Measurements from ENCODE around the gene IL11RA. TPM values are rescaled to one million over a fixed set of nuclear protein-coding genes. Genes with fewer than 3 reads are reported as not detected.

Gene IL11RA
- total RNA-seq, 2 donors from 2014 or later, result 10.5 to 10.6 TPM

DNA sequence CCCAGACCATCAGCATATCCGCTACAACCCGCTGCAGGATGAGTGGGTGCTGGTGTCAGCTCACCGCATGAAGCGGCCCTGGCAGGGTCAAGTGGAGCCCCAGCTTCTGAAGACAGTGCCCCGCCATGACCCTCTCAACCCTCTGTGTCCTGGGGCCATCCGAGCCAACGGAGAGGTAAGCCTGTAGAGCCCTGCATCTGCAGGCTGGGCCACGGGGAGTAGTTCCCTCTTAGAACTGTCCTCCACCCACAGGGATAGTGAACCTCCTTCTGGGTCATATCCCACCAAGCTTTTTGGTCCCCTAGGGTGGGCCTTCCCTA lies 4.9 kb upstream of the IL11RA start:
- no peak for DNase-seq
- TF ChIP-seq, protein P1, sequence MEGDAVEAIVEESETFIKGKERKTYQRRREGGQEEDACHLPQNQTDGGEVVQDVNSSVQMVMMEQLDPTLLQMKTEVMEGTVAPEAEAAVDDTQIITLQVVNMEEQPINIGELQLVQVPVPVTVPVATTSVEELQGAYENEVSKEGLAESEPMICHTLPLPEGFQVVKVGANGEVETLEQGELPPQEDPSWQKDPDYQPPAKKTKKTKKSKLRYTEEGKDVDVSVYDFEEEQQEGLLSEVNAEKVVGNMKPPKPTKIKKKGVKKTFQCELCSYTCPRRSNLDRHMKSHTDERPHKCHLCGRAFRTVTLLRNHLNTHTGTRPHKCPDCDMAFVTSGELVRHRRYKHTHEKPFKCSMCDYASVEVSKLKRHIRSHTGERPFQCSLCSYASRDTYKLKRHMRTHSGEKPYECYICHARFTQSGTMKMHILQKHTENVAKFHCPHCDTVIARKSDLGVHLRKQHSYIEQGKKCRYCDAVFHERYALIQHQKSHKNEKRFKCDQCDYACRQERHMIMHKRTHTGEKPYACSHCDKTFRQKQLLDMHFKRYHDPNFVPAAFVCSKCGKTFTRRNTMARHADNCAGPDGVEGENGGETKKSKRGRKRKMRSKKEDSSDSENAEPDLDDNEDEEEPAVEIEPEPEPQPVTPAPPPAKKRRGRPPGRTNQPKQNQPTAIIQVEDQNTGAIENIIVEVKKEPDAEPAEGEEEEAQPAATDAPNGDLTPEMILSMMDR (IDR thresholded peaks at IDR 0.05), result no peak

DNA sequence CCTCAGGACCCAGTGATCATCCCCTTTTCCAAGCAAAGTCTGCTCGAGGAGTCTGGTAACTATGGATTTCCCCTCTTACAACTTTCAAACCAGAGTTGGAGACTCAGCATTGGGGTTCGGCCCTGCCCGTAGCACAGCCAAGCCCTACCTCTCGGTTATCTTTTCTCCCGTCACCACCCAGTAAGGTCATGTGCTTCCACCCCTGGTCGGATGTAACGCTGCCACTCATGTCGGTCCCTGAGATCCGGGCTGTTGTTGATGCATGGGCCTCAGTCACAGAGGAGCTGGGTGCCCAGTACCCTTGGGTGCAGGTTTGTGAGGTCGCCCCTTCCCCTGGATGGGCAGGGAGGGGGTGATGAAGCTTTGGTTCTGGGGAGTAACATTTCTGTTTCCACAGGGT lies 4.3 kb upstream of the IL11RA start:
- Histone ChIP-seq H3K4me3 (peak overlapping the region; percentile 88), H3K36me3 (no peaks in the 10 kb centered on the region), H3K4me1 (peaks cover 14% of the 10 kb centered on the region), H3K27me3 (no peaks in the 10 kb centered on the region), H3K9me3 (no peaks in the 10 kb centered on the region), H3K9ac (ENCODE audit: low read depth in 2 of 2, low read length in 2 of 2) (peak overlapping the region; percentile 93 to 95), H3K27ac (peak overlapping the region; percentile 97)
- DNase-seq, result peak; percentile 51
- intact Hi-C loops (cut with DNase I), result no loop called here
- TF ChIP-seq, protein P1 (IDR thresholded peaks at IDR 0.05), result no peak

More for the DNA sequence above, 4.9 kb upstream of the IL11RA start:
- H3K4me3 ChIP-seq, result peak overlapping the region; percentile 88
- peaks cover 10% of the 10 kb centered on the region for H3K4me1 ChIP-seq
- intact Hi-C loops (cut with DNase I), result no loop called here
- H3K9me3 ChIP-seq, result no peaks in the 10 kb centered on the region
- peak overlapping the region; percentile 93 to 95 for H3K9ac ChIP-seq (ENCODE audit: low read depth in 2 of 2, low read length in 2 of 2)
- H3K27me3 ChIP-seq, result no peaks in the 10 kb centered on the region
- H3K36me3 ChIP-seq, result no peaks in the 10 kb centered on the region
- peak overlapping the region; percentile 97 for H3K27ac ChIP-seq

DNA sequence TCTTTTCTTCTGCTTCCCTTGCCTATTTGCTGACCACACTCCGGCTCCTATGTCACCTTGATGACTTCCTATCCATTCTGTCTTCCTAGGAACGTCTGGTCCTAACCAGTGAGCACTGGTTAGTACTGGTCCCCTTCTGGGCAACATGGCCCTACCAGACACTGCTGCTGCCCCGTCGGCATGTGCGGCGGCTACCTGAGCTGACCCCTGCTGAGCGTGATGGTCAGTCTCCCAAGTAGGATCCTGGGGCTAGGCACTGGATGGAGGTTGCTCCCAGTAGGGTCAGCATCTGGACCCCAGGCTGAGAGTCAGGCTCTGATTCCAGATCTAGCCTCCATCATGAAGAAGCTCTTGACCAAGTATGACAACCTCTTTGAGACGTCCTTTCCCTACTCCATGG lies 3.3 kb upstream of the IL11RA start:
- TF ChIP-seq, protein P1 (IDR thresholded peaks at IDR 0.05), result no peak
- peaks cover 14% of the 10 kb centered on the region for H3K4me1 ChIP-seq
- no peaks in the 10 kb centered on the region for H3K36me3 ChIP-seq
- no peaks in the 10 kb centered on the region for H3K9me3 ChIP-seq
- H3K4me3 ChIP-seq, result no peak overlapping the region
- no peak overlapping the region for H3K9ac ChIP-seq (ENCODE audit: low read depth in 2 of 2, low read length in 2 of 2)
- H3K27me3 ChIP-seq, result no peaks in the 10 kb centered on the region
- DNase-seq, result no peak
- H3K27ac ChIP-seq, result no peak overlapping the region
- intact Hi-C loops (cut with DNase I), result no loop called here

DNA sequence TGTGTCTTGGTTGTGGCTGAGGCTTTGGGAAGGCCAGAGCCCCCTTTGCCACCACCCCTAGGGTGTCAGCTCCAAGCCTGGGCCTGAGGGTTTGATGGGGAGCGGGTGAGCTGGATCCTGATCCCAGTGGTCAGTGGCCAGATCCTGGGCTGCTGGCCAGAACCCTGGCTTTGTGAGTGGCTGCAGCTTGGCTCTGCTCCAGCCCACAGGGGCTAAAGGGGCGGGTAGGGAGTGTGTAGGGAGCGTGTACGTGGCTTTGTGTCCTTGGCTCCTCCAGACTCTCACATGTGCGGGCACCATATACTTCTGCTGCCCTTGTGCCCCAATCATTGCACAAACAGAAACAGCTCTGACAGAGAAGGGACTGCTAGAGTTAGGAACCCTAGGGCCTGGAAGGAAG lies 1.2 kb upstream of the IL11RA start:
- TF ChIP-seq, protein P1 (IDR thresholded peaks at IDR 0.05), result no peak
- Histone ChIP-seq H3K9me3 (no peaks in the 10 kb centered on the region), H3K27ac (peak overlapping the region; percentile 79), H3K4me1 (peaks cover 14% of the 10 kb centered on the region), H3K4me3 (no peak overlapping the region), H3K27me3 (no peaks in the 10 kb centered on the region), H3K36me3 (no peaks in the 10 kb centered on the region), H3K9ac (ENCODE audit: low read depth in 2 of 2, low read length in 2 of 2) (no peak overlapping the region)
- intact Hi-C loops (cut with DNase I), result no loop called here
- DNase-seq, result no peak

GRCh38 chr9:34651321-34651720 lies 664 bp upstream of the IL11RA start:
- Histone ChIP-seq H3K9ac (ENCODE audit: low read depth in 2 of 2, low read length in 2 of 2) (peak overlapping the region; percentile 38 to 91), H3K27ac (peak overlapping the region; percentile 79), H3K9me3 (no peaks in the 10 kb centered on the region), H3K4me1 (peaks cover 10% of the 10 kb centered on the region), H3K27me3 (no peaks in the 10 kb centered on the region), H3K4me3 (peak overlapping the region; percentile 14), H3K36me3 (no peaks in the 10 kb centered on the region)
- intact Hi-C loops (cut with DNase I), result no loop called here
- peak; percentile 70 for DNase-seq
- TF ChIP-seq, protein P1 (IDR thresholded peaks at IDR 0.05), result no peak

GRCh38 chr9:34652602-34653000 lies 616 bp downstream of the IL11RA start:
- TF ChIP-seq, protein P1 (IDR thresholded peaks at IDR 0.05), result no peak
- Histone ChIP-seq H3K4me1 (peaks cover 9% of the 10 kb centered on the region), H3K27me3 (no peaks in the 10 kb centered on the region), H3K36me3 (no peaks in the 10 kb centered on the region), H3K4me3 (peak overlapping the region; percentile 14), H3K9ac (ENCODE audit: low read depth in 2 of 2, low read length in 2 of 2) (peak overlapping the region; percentile 38 to 91), H3K27ac (peak overlapping the region; percentile 79), H3K9me3 (no peaks in the 10 kb centered on the region)
- DNase-seq, result no peak
- intact Hi-C loops (cut with DNase I), result no loop called here
